Skeletal muscle cell (primary cell): ENCODE results near the gene KRT13.

ENCODE experiments used
- DNase-seq: peaks from one replicate; pipeline ENCODE4 v3.0.0-alpha.2; 2010; ENCODE audit warnings: low read depth
- H3K4me3 ChIP-seq: 2 replicates; pipeline ENCODE4 v1.5.1; 2011; ENCODE audit warnings: low read depth, mild to moderate bottlenecking, control low read depth, low read length, moderate library complexity

The KRT13 gene

DNA sequence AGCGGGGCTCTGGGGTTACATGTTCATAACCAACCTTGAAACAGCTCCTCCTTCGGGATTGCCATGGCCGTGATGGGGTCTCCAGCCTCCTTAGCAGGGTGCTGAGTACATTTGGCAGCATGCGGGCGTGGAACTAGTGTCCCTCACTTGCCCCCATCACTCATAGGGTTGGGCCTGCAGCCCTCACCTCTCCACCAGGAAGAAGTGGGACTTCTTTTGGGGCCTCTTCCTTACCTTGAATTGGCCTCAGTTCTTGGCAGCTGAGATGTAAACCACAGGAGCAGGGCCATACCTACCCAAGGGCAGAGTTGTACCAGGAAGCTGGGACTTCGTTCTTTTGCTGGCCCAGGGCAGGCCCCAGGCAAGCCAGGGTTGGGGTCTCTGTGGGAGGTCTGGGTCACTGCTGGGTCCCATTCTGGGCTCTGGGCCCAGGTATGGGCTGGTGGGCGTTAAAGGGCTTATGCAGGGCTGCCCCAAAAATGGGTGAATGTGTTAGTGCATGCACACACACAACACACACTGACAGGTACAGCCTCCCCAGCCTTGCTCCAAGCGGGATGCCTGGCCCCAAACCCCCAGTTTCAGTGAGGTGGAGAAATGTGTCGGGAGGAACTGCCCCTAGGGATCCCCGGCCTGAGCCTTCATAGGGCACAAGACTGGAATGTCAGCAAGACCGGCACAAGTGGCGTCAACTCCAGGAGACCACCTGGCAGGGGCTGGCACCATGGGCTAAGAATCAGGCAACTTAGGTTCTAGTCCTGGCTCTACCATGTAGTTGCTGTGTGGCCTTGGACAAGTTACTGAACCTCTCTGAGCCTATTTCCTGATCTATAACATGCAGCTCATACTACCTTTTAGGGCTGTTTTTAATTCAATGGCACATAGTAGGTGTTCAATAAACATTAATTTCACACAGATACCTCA is 17.2 kb upstream of the KRT13 start:
- H3K4me3 ChIP-seq: no peak overlapping the region
- DNase-seq: no peak

GRCh38 chr17:41521574-41522261 is 16.3 kb upstream of the KRT13 start:
- no peak overlapping the region for H3K4me3 ChIP-seq
- DNase-seq: peak; percentile 29

- DNase-seq: no peak
- H3K4me3 ChIP-seq: no peak overlapping the region
Measured at GRCh38 chr17:41520821-41521521, 15.6 kb upstream of the KRT13 start.

DNA sequence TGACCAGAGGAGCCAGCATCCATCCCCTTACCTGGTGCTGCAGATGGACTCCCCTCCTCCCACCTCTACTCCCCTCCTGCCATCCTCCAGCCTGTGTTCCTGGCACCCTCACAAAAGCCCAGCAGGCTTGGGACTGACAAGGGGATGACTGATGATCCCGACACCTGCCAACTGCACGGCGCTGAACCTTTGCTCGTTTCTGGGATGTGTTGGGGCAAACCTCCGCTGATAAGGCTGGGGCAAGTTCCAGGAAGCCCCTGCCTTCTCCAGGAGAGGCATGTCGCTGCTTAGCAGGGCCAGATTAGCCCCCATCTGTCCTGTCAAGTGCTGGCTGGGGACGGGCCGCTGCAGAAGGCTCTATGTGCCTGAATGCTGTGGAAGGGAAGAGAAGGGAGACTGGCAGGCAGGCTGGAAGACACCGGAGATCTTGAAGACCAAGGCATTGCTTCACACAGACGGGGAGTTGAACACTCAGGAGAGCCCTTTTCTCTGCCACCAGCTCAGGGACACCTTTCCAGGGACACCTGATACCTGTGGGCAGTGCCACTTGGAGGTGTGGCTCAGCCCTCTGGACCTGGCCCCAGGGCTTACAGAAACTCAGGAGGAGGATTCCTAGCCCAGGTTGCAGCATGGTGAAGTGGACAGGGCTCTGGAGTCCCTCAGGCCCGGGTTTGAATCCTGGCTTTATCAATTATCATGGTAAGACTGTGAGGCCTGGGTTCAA is 14.3 kb upstream of the KRT13 start:
- H3K4me3 ChIP-seq: no peak overlapping the region
- DNase-seq: no peak

GRCh38 chr17:41518789-41519449 is 13.5 kb upstream of the KRT13 start, which contains the start of gene KRT15:
TSS of gene KRT15 (minus strand) at chr17:41518890. CDS start at chr17:41518827, 63 bp downstream.
- H3K4me3 ChIP-seq: no peak within 1 kb of the TSS
- no peak for DNase-seq

DNA sequence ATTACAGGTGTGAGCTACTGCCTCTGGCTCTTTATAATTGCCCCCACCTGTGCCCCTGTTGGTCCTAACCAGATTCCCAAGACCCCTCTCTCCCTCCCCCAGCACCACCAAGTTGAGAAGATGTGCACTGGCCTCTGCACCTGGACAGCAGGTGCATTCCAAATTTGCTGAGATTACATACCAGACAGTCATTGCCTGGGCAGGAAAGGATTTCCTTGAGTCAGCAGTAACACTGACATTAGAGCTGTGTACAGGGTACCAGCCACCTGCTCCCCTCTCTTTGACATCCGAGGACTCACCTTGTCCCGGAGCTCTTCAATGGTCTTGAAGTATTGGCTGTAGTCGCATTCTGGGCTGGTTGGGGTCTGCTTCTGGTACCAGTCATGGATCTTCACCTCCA is 12.6 kb upstream of the KRT13 start:
- no peak for DNase-seq
- H3K4me3 ChIP-seq: no peak overlapping the region

DNA sequence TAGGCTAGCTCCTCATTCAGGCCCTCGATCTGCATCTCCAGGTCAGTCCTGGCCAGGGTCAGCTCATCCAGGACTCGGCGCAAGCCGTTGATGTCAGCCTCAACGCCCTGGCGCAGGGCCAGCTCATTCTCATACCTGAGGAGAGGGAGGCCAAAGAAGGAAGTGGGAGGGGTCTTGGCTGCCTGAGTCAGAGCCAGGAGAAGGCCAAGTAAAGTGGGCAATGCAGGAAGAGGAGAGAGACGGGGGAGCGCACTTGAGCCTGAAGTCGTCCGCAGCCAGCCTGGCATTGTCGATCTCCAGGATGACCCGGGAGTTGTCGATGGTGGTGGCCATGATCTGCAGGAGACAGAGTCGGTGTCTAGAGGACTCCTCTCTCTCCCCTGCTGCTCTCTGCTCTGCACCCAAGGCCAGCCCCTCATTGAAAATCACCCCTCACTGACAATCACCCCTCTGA is 11.4 kb upstream of the KRT13 start:
- DNase-seq: no peak
- no peak overlapping the region for H3K4me3 ChIP-seq

DNA sequence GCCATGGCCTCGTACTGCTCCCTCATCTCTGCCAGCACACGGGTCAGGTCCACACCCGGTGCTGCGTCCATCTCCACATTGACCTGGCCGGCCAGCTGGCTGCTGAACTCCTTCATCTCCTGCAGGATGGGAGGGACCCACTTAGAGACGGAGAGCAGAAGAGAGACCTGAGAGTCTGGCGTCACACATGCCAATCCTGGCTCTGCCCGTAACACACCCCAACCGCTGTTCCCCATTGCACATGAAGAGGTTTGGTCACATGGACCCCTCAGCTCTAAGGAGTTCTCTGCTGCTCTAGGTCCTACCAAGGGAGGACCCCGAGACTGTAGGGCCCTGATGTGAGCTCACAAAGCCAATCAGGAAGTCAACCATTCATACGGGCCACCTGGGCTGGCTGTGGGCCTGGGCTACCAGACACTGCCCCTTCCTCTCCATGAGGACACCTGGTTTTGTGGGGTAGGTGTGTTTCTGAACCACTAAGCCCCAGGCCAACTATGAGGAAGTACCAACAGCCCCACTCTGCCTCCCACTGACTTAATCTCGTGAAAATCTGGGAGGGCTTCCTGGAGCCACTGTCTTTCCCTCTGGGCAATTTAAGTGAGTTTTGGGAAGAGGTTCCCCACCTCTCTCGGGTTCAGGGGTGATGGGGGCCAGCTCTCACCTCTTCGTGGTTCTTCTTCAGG is 10.9 kb upstream of the KRT13 start:
- H3K4me3 ChIP-seq: no peak overlapping the region
- no peak for DNase-seq

- DNase-seq: no peak
- H3K4me3 ChIP-seq: no peak overlapping the region
Measured at GRCh38 chr17:41513168-41513547, 7.7 kb upstream of the KRT13 start.

- no peak overlapping the region for H3K4me3 ChIP-seq
- DNase-seq: no peak
Measured at GRCh38 chr17:41512546-41513167, 7.2 kb upstream of the KRT13 start.

- DNase-seq: no peak
- H3K4me3 ChIP-seq: no peak overlapping the region
Measured at GRCh38 chr17:41511716-41512115, 6.3 kb upstream of the KRT13 start.

GRCh38 chr17:41511116-41511515 is 5.7 kb upstream of the KRT13 start:
- no peak overlapping the region for H3K4me3 ChIP-seq
- DNase-seq: no peak

DNA sequence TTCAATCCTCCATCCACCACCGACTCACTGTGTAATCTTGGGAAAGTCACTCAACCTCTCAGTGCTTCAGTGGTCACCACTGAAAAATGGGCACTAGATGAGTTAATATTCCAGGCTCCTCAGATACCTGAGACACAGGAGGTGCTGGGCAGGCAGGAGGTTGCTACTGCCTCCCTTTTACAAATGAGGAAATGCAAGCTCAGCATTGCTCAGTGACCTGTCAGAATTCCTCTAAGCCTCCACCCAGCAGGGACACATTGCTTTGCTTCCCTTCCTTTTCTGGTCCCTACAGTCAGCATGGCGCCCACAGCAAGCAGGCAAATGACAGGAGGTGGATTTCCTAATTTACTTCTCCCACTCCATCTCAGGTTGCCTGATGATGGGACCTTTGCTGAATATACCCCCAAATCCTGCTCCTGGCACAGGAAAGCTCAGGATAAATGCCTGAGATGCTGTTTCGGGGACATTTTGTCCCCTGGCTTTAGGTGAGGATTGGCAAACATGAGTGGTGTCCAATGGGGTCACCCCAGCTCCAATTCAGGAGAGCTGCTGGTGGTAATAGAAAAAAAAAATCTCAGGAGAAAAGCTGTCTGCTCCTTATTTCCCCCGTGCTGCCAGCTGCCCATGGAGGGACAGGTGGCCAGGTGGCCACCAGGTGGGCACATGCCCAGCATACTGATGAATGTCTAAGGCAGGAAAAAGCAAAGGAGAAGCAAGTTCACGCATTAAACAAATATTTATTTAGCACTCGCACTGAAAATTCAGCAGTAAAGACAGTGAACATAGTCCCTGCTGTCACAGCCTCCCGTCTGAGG is 5.0 kb upstream of the KRT13 start:
- no peak for DNase-seq
- H3K4me3 ChIP-seq: no peak overlapping the region

DNA sequence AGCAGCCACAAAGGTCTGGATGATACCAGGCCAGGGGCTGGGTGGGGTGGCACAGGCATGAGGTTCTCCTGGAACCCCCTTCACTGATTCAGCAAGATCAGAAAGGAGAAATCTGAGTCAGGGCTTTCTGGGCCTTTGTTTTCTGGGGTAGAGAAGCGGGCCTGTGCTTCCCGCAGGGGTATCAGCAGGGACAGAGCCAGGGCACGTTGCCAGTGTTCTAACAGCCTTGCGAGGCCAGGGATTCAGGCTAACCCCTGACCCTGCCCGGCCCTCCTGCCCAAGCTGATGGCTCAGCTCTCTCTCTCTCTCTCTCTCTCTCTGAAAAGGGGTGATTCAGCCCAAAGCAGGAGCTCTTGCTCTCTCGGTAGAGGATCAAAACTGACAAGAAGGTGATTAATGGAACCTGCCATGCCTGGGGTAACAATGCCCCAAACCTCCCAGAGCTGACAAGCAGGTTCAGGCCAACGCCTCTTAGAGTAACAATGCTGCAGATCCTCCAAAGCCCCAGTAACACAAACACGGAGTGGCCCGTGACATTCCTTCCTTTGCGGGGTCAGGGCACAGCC is 2.0 kb upstream of the KRT13 start:
- no peak overlapping the region for H3K4me3 ChIP-seq
- no peak for DNase-seq

GRCh38 chr17:41505809-41506767 is 676 bp upstream of the KRT13 start:
- DNase-seq: no peak
- H3K4me3 ChIP-seq: no peak overlapping the region
